Hippocampal formation (tissue), 2 donors: ENCODE measurements around the gene CUL1.
"Not testable (repeated sequence)": the region's sequence is repeated elsewhere in the genome, so short reads cannot be mapped to it uniquely, and the experiment has no call there.

Experiments
- DNase-seq, 2 donors: peaks; one replicate each; lab custom pipeline; 2025; lab: John Stamatoyannopoulos, UW

The CUL1 gene

GRCh38 chr7:148697256-148698006 is 1.3 kb upstream of the CUL1 start:
- DNase-seq, result no peak

- DNase-seq, result no peak
These were observed 701 bp upstream of the CUL1 start for GRCh38 chr7:148698007-148698396.

- DNase-seq, result peak in 1 of 2 donors; percentile 70
These were observed 500 bp downstream of the CUL1 start for GRCh38 chr7:148699024-148699781.

- no peak for DNase-seq
These were observed 1.3 kb downstream of the CUL1 start for GRCh38 chr7:148699782-148700629.

GRCh38 chr7:148700661-148701064 is 2.0 kb downstream of the CUL1 start:
- no peak for DNase-seq

- DNase-seq, result no peak
These were observed 2.7 kb downstream of the CUL1 start for GRCh38 chr7:148701414-148701813.

GRCh38 chr7:148702876-148703670 is 4.4 kb downstream of the CUL1 start:
- no peak for DNase-seq

GRCh38 chr7:148703671-148703962 is 4.9 kb downstream of the CUL1 start:
- DNase-seq, result not testable (repeated sequence)

GRCh38 chr7:148704189-148704588 is 5.5 kb downstream of the CUL1 start:
- no peak for DNase-seq

- DNase-seq, result no peak
These were observed 6.3 kb downstream of the CUL1 start for GRCh38 chr7:148704970-148705369.

GRCh38 chr7:148706368-148706767 is 7.7 kb downstream of the CUL1 start:
- no peak for DNase-seq

GRCh38 chr7:148708026-148708885 is 9.6 kb downstream of the CUL1 start:
- no peak for DNase-seq

- no peak for DNase-seq
These were observed 10.3 kb downstream of the CUL1 start for GRCh38 chr7:148709014-148709413.

GRCh38 chr7:148710426-148710825 is 11.7 kb downstream of the CUL1 start:
- DNase-seq, result not testable (repeated sequence)

- no peak for DNase-seq
These were observed 12.7 kb downstream of the CUL1 start for GRCh38 chr7:148711191-148712102.

- no peak for DNase-seq
These were observed 14.1 kb downstream of the CUL1 start for GRCh38 chr7:148712678-148713329.

GRCh38 chr7:148714498-148714897 is 15.8 kb downstream of the CUL1 start:
- no peak for DNase-seq

GRCh38 chr7:148715027-148715426 is 16.3 kb downstream of the CUL1 start:
- no peak for DNase-seq

GRCh38 chr7:148717266-148717793 is 18.6 kb downstream of the CUL1 start:
- no peak for DNase-seq
